ENCODE measurements around the gene AP4S1.

The AP4S1 gene

GRCh38 chr14:31139301-31139847 is 113.9 kb downstream of the AP4S1 start:
- DNase-seq, result no peak

- no peak for DNase-seq
Measured at GRCh38 chr14:31142455-31143087, 117.1 kb downstream of the AP4S1 start.
